Activated CD4-positive, alpha-beta T cell treated with anti-CD3 and anti-CD28 coated beads, Interleukin-2, amount 50 U/mL, for 24 hours (primary cell): ENCODE results near the gene EXD3.
"Not testable (repeated sequence)": the region's sequence is repeated elsewhere in the genome, so short reads cannot be mapped to it uniquely, and the experiment has no call there.

Experiments used
- DNase-seq, 2 donors: peaks; one replicate each; pipeline ENCODE4 v3.0.0-alpha.2; 2020; ENCODE audit warnings: low read depth in 1 of 2, low spot score in 1 of 2

The EXD3 gene

GRCh38 chr9:137459152-137459600 is 36.2 kb upstream of the EXD3 start, which contains the start of gene NSMF:
Gene NSMF (minus strand): TSS chr9:137459334. CDS start chr9:137459102, 232 bp downstream.
- peak; percentile 92 for DNase-seq

DNA sequence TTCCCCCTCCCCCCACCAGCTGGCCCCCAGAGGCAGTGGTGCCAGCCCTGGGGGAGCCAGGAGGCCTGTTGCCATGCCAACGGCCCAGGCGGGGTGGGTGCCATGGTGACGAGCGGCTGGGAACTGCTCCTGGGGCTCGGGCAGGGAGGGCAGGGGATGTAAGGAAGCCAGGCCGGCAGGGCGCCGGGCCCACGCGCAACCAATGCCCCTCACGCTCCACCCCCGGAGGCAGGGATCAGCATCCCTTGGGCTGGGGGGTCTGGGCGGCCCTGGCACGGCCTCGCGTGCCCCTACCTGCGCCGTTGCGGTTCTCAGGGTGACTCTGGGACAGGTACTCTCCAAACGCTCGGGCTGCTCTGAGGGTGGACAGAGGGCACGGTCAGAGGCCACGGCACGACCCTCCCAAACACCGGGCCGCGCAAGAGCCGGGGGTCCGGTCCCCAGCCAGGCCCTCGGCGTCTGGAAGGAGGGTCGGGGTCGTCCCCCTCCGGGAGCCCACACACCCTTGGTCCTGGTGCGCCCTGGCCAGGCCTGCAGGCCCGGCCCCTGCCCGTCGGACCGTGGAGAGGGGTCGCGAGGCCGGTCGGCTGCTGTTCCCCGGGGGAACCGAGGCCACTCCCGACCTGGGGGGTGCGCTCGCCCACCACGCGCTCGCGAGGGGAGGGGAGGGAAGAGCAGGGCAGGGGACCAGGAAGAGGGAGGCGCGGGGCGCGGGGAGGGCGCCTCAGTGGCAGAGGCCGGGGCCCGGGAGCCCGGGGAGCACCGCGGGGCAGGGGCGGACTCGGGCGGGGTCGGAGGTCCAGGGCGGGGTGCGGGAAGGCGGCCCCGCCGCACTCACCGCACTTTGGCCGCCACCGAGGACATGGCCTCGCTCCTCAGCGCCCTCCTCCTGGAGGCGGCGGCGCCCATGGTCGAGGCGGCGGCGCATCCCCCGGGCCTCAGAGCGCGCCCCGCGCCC is 35.5 kb upstream of the EXD3 start:
- no peak for DNase-seq

DNA sequence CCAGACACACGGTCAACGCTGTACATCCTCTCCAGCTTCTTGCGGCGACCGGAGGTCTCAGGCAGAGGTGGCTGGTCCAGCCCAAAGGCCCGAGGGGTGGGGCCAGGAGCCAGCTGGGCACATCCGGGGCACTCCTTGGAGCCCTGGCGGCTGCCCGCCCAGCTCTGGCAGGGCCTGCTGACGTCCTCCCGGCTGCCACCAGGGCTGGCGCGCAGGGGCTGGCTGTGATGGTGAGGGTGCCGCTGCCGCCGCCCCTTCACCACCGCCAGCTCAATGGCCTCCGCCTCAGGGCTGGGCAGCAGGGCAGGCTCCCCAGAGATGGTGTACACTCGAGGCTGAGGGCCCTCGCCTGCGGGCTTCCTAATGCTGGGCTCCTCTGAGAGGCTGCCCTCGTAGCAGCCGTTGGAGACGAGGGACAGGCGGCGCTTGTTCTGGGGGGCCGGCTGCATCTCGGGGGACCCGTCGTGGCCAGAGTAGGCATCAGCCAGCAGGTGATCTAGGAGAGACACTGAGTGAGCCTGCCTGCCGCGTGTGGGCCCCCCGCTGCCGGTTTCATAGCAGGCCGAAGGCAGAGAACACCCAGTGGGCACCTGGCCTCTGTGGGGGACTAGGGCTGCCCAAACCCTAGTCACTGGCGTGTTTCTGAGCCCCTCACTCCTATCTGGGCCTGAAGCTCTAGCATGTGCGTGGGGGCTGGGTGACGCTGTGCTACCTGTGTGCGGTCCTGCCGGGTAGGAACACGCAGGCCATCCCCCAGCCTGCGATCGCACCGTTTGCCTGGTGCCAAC is 34.6 kb upstream of the EXD3 start:
- DNase-seq: no peak

- no peak for DNase-seq
Observed at GRCh38 chr9:137456864-137457405, 34.0 kb upstream of the EXD3 start.

- DNase-seq: no peak
Observed at GRCh38 chr9:137456061-137456863, 33.3 kb upstream of the EXD3 start.

- DNase-seq: no peak
Observed at GRCh38 chr9:137455359-137455991, 32.5 kb upstream of the EXD3 start.

DNA sequence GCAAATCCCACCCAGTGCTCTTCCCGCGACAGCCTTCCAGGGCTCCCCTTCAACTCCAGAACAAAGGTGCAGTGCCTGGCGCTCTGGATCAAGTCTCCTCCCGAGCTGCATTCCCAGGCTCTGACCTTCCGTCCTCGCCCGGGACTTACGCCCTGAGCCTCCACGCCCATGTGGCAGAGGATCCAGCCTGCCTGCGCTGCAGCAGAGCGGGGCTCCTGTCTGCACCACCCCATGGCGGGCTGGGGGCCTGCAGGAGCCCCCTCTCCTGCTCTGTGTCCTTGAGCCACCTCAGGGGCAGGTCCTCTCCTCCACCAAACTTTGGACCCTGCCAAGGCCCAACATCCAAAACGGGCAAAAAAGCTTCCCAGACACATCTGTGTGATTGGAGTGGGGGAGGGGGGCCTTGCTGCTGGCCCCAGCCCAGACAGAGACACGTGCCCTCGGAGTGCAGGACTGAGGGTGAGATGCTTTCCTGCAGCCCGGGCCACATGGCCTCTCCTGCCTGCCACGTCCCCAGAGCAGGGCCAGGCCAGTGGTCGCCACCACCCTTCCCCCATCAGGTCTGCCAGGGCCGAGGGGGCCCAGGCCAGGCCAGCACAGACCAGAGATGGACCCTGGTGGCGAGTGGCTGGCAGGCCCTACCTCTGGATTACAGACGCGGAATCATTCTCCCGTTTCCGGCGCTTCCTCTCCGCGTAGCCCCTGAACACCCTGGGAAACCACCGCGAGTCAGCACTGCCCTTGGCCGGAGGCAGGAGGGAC is 31.8 kb upstream of the EXD3 start:
- no peak for DNase-seq

DNA sequence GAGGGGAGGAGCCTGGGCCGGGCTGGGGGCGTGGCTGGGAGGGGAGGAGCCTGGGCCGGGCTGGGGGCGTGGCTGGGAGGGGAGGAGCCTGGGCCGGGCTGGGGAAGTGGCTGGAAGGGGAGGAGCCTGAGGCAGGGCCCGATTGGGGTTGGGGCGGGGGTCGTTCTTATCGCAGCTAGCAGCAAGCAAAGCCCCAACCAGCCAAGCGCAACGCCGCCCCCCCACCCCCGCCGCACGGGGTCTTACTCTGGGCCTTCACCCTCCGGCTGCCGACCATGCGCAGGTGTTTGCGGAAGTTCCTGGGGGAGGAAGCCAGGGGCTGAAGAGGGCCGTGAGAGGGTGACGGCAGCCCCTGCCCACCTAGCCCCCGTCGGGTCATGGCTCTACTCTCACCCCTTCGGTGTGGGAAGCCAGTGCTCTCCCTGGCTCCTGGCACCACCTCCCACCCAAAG is 31.2 kb upstream of the EXD3 start:
- DNase-seq: no peak

DNA sequence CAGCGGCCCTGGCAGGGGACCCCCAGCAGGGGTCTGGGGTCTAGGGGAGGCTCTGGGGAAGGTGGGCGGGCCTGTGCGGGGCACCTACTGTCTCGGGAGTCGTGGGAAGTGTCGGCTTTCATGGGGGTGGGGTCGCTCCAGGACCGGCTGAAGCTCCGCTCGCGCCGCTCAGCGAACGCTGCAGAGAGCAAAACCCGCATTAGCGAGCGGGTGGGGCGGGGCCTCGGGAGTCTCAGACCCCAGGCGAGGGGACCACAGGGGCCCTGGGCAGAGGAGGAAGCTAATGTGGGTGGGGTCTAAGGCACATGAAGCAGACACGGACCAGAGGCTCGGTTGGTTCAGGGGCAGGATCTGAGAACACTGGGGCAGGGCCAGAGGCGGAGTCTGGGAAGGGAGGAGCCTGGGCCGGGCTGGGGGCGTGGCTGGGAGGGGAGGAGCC is 30.7 kb upstream of the EXD3 start:
- peak in 1 of 2 donors; percentile 54 for DNase-seq

DNA sequence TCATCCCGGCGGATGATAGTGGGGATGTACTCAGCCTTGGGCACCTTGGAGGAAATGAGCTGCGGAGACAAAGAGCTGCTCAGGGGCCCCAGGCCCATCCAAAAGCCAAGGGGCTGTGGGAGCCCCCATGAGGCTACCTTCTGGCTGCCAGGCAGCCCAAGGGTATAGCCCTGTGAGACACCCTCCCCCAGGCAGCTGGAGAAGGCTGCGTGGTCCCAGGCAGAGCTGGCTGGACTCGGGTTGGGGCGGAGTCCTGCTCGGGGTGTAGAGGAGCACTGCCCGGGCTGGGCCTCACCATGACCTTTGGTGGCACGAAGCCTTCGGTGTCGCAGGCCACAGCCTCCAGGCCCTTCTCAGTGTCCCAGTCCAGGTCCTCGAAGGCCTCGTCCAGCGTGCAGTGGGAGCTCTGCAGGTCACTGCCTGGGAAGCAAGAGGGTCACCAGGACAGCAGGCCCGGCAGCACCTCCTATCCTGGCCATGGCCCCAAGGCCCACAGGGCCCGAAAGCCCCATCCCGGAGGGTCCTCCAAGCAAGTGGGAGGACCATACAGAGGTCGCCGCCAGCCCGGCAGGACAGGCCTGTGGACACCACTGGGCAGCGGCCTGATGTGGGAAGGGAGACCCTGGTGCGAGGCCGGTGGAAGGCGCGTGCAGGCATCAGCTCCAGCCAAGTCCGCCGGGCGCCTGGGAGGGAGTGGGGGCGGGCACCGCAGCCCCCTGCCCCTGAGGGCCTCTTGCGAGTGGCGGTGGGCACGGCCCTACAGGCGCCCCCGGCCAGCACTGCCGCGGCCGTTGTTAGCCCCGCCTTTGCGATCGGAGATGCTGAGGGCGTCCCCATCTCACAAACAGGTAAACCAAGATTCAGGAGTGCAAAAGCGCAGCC is 30.0 kb upstream of the EXD3 start:
- no peak for DNase-seq

GRCh38 chr9:137452006-137452760 is 29.2 kb upstream of the EXD3 start:
- no peak for DNase-seq

GRCh38 chr9:137451264-137452005 is 28.5 kb upstream of the EXD3 start:
- DNase-seq: not testable (repeated sequence)

DNA sequence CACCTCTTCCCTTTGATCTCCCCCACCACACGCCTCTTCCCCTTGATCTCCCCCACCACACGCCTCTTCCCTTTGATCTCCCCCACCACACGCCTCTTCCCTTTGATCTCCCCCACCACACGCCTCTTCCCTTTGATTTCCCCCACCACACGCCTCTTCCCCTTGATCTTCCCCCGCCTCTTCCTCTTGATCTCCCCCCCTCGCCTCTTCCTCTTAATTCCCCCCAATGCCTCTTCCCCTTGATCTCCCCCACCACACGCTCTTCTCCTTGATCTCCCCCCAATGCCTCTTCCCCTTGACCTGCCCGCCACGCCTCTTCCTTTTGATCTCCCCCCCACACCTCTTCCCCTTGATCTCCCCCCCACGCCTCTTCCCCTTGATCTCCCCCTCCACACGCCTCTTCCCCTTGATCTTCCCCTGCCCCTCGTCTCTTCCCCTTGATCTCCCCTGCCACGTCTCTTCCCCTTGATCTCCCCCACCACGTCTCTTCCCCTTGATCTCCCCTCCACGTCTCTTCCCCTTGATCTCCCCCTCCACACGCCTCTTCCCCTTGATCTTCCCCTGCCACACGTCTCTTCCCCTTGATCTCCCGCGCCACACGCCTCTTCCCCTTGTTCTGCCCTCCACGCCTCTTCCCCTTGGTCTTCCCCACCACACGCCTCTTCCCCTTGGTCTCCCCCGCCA is 27.7 kb upstream of the EXD3 start:
- DNase-seq: not testable (repeated sequence)

DNA sequence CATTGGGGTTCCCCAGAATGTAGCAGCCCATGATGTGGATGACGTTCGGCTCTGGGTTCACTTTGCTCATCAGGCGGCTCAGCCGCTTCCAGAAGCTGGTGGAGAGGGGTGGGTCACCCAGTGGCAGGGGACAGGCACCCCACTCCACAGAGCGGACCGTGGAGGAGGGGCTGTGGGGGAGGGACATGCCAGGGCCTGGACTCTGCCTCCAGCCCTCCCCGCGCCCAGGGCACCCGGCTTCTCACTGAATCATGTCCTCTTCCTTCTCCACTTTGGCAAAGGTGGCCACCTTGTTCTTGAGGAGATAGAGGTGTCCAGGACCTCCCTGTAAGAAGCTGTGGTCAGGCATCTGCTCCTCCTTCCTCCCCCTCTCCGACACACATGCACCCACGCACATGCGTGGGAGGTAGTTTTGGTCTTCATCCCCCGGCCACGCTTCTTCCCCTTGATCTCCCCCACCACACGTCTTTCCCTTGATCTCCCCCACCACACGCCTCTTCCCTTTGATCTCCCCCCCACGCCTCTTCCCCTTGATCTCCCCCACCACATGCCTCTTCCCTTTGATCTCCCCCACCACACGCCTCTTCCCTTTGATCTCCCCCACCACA is 27.1 kb upstream of the EXD3 start:
- DNase-seq: no peak

DNA sequence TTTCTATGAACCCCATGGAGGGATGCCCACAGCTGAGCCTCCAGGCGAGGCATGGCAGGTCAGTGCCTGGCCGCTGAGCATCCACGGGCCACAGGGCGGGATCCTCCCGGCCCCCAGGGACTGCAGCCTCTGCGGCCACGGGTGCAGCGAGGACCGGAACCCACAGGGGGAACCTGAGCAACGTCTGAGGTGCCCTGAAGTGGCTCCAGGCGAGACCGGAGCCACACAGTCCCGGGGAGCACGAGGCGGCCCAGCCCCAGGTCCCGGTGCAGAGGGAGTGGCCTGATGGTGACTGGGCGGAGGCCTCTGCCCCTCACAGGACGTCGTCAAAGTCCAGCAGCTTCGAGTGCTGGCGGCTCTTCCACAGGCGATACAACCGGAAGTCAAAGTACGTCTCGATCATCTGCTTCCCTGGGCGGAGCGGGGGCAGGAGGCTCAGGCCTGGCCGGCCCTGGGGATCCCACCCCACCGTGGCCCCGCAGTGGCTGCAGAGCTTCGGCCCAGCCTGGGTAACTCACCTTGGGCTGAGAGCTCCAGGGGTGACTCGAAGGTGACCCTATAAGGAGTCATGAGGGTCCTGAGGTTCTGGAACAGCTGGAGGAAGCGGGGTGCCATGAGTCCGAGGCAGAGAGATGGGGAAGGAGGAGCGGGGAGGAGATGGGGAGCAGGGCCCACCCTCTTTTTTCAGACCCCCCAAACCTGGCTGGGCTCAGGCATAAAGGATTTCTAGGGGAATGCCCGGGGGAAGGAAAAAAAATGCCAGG is 26.3 kb upstream of the EXD3 start:
- DNase-seq: no peak
